ENCODE measurements around the gene PDE9A.

The PDE9A gene

GRCh38 chr21:42680429-42680828 lies 27.0 kb downstream of the PDE9A start:
- TF ChIP-seq EGR1 (IDR thresholded peaks at IDR 0.05) (no peak), CEBPB (IDR thresholded peaks at IDR 0.05) (no peak), NFIC (IDR thresholded peaks at IDR 0.05) (no peak), YY1 (IDR thresholded peaks at IDR 0.05; ENCODE audit: low read depth) (no peak), ZBTB7A (IDR thresholded peaks at IDR 0.05; ENCODE audit: low read depth) (no peak), TCF12 (IDR thresholded peaks at IDR 0.05; ENCODE audit: low read depth) (no peak), EP300 (IDR thresholded peaks at IDR 0.05; ENCODE audit: borderline replicate concordance) (no peak), TAF1 (IDR thresholded peaks at IDR 0.05; ENCODE audit: low read depth) (no peak), FOXM1 (IDR thresholded peaks at IDR 0.05; ENCODE audit: borderline replicate concordance, low read depth) (no peak), RAD21 (IDR thresholded peaks at IDR 0.05; ENCODE audit: low read depth) (no peak), TEAD4 (IDR thresholded peaks at IDR 0.05) (no peak), REST (IDR thresholded peaks at IDR 0.05; ENCODE audit: low read depth) (no peak), CREB1 (IDR thresholded peaks at IDR 0.05; ENCODE audit: low read depth) (no peak)
- TF ChIP-seq, protein P1, sequence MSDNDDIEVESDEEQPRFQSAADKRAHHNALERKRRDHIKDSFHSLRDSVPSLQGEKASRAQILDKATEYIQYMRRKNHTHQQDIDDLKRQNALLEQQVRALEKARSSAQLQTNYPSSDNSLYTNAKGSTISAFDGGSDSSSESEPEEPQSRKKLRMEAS (IDR thresholded peaks at IDR 0.05): no peak
- TF ChIP-seq, protein P2, sequence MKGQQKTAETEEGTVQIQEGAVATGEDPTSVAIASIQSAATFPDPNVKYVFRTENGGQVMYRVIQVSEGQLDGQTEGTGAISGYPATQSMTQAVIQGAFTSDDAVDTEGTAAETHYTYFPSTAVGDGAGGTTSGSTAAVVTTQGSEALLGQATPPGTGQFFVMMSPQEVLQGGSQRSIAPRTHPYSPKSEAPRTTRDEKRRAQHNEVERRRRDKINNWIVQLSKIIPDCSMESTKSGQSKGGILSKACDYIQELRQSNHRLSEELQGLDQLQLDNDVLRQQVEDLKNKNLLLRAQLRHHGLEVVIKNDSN (IDR thresholded peaks at IDR 0.05): no peak

DNA sequence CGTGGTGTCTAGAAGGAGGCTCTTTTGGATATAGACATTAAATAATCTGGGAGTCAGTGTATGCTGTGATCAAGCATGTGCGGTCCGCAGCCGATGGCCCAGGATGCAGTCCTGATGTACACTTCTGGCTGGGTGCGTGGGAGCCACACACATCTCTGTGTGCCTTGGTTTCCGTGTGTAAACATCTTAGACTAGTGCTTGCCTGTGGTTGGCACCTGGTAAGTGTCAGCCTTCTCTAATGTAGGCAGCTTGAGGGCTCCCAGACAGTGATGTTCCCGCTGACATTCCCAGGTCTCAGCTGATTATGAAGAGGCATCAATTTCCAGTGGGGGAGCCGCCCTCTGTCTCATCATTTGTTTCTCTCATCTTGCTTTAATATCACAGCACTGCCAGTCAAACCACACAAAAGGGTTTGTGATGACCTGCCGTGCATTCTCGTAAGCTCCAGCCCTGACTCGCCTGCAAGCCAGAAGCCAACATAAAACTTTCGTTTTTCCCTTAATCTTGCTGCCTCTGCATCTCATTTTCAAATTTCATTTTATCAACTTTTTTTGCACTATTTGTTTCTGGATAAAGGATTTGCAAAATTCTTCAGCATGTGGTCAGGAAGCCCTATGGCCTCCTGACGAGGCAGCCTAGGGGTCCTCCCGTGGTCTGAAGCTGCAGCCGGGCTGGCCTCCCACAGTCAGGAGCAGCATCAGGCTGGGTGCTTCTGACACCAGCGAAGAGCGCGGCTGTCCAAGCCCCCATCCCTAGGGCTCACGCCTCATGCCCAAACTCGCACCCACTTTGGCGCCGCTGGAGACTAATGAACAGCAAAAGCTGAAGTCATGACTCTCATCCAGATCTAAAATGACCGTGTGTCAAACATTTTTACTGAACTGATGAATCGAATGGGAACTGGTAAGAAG lies 28.1 kb downstream of the PDE9A start:
- TF ChIP-seq ZBTB7A (IDR thresholded peaks at IDR 0.05; ENCODE audit: low read depth) (no peak), TEAD4 (IDR thresholded peaks at IDR 0.05) (no peak), FOXM1 (IDR thresholded peaks at IDR 0.05; ENCODE audit: borderline replicate concordance, low read depth) (no peak), TAF1 (IDR thresholded peaks at IDR 0.05; ENCODE audit: low read depth) (no peak), CEBPB (IDR thresholded peaks at IDR 0.05) (no peak), YY1 (IDR thresholded peaks at IDR 0.05; ENCODE audit: low read depth) (no peak), NFIC (IDR thresholded peaks at IDR 0.05) (no peak), CREB1 (IDR thresholded peaks at IDR 0.05; ENCODE audit: low read depth) (no peak), EP300 (IDR thresholded peaks at IDR 0.05; ENCODE audit: borderline replicate concordance) (no peak), EGR1 (IDR thresholded peaks at IDR 0.05) (no peak), TCF12 (IDR thresholded peaks at IDR 0.05; ENCODE audit: low read depth) (no peak), REST (IDR thresholded peaks at IDR 0.05; ENCODE audit: low read depth) (no peak), RAD21 (IDR thresholded peaks at IDR 0.05; ENCODE audit: low read depth) (no peak)
- TF ChIP-seq, protein P2 (IDR thresholded peaks at IDR 0.05): no peak
- TF ChIP-seq, protein P1 (IDR thresholded peaks at IDR 0.05): no peak

- no peak for TF ChIP-seq FOXM1 (IDR thresholded peaks at IDR 0.05; ENCODE audit: borderline replicate concordance, low read depth)
- no peak for TF ChIP-seq TAF1 (IDR thresholded peaks at IDR 0.05; ENCODE audit: low read depth)
These were observed 29.3 kb downstream of the PDE9A start for GRCh38 chr21:42682661-42683210.

DNA sequence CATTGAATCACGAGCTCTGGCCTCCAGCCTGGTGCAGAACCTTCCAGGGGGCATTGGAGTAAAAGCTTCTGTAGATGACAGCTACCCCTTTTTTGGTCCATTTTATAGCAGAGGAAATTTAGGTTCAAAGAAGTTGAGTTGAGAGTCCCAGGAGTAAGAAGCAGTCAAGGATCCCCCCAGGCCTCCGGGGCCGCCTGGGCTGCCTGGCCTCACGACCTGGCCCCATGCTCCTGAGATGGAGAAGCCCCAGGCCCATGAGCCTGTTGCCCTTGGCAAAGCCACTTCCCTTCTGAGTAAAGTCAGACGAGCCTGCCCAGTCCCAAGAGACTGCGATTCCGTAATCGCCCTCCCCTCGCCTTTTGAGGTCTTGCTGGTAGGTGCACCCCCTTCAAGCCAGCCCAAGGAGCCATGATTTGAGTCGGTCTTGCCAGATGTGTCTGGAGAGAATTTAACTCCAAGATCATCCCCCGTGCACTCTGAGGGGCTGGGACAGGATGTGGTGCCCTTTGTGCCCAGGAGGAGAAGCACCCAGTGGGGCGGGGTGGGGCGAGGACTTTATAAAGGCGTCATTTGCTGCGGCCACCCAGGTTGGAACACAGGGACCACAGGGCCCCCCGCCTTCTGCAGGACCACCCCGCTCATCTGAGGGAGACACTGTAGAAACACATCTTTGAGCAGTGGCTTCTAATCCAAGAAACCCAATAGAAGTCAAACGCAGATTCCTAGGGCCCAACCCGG lies 30.1 kb downstream of the PDE9A start:
- TF ChIP-seq ZBTB7A (IDR thresholded peaks at IDR 0.05; ENCODE audit: low read depth) (no peak), CREB1 (IDR thresholded peaks at IDR 0.05; ENCODE audit: low read depth) (no peak), YY1 (IDR thresholded peaks at IDR 0.05; ENCODE audit: low read depth) (no peak), REST (IDR thresholded peaks at IDR 0.05; ENCODE audit: low read depth) (no peak), NFIC (IDR thresholded peaks at IDR 0.05) (no peak), RAD21 (IDR thresholded peaks at IDR 0.05; ENCODE audit: low read depth) (no peak), CEBPB (IDR thresholded peaks at IDR 0.05) (no peak)
- TF ChIP-seq, protein P1 (IDR thresholded peaks at IDR 0.05): no peak
- TF ChIP-seq, protein P2 (IDR thresholded peaks at IDR 0.05): no peak

Data from Ishikawa (cell line).